Right renal cortex interstitium (tissue), 3 donors: Measurements from ENCODE around the gene OR4C45. TPM values are rescaled to one million over a fixed set of nuclear protein-coding genes. Genes with fewer than 3 reads are reported as not detected.
"Not testable (repeated sequence)": the region's sequence is repeated elsewhere in the genome, so short reads cannot be mapped to it uniquely, and the experiment has no call there.

Source experiments
- DNase-seq, 3 donors: peaks; one replicate each; pipeline ENCODE4 v3.0.0-alpha.2; 2013; ENCODE audit warnings: low read depth in 3 of 3, low spot score in 2 of 3
- polyA plus RNA-seq, 3 donors: library from polyadenylated mRNA; unstranded; fragments of 120-200 nt; gene quantifications; one replicate each; pipeline ENCODE4 v1.2.1, GENCODE V29; 2013; ENCODE audit not compliant: insufficient read length in 3 of 3

Gene OR4C45
- not detected for polyA plus RNA-seq

GRCh38 chr11:50032574-50032973 lies at the start of gene OR4C45:
Gene OR4C45 (plus strand): TSS chr11:50032874.
- DNase-seq: no peak

- DNase-seq: no peak
Observed at GRCh38 chr11:49995565-49995964, 37.1 kb upstream of the OR4C45 start.

- no peak for DNase-seq
Observed at GRCh38 chr11:50030193-50030592, 2.5 kb upstream of the OR4C45 start.

- DNase-seq: not testable (repeated sequence)
Observed at GRCh38 chr11:50036239-50036638, 3.6 kb downstream of the OR4C45 start.

- no peak for DNase-seq
Observed at GRCh38 chr11:50037251-50037650, 4.6 kb downstream of the OR4C45 start.

GRCh38 chr11:50044647-50045046 lies 12.0 kb downstream of the OR4C45 start:
- DNase-seq: no peak

GRCh38 chr11:50063056-50063455 lies 30.4 kb downstream of the OR4C45 start:
- not testable (repeated sequence) for DNase-seq

GRCh38 chr11:50070389-50070788 lies 37.7 kb downstream of the OR4C45 start:
- DNase-seq: no peak

GRCh38 chr11:50071584-50072225 lies 39.0 kb downstream of the OR4C45 start:
- no peak for DNase-seq

- no peak for DNase-seq
Observed at GRCh38 chr11:50072226-50073112, 39.8 kb downstream of the OR4C45 start.

GRCh38 chr11:50073113-50074105 lies 40.7 kb downstream of the OR4C45 start:
- DNase-seq: no peak

- no peak for DNase-seq
Observed at GRCh38 chr11:50074161-50074560, 41.5 kb downstream of the OR4C45 start.

GRCh38 chr11:50075856-50076255 lies 43.2 kb downstream of the OR4C45 start:
- DNase-seq: no peak

- no peak for DNase-seq
Observed at GRCh38 chr11:50077526-50077925, 44.9 kb downstream of the OR4C45 start.

GRCh38 chr11:50078001-50078400 lies 45.3 kb downstream of the OR4C45 start:
- no peak for DNase-seq

GRCh38 chr11:50078946-50079345 lies 46.3 kb downstream of the OR4C45 start:
- not testable (repeated sequence) for DNase-seq

- DNase-seq: no peak
Observed at GRCh38 chr11:50080256-50080655, 47.6 kb downstream of the OR4C45 start.
